A549 (cell line): Measurements from ENCODE around the gene POU3F3. TPM values are rescaled to one million over a fixed set of nuclear protein-coding genes. Genes with fewer than 3 reads are reported as not detected.

Source experiments
- ATAC-seq, 2 experiments: fragments of 200-7000 bp in 1 of 2; fragments of >200 bp in 1 of 2; cut with Nextera tagmentation in 1 of 2; cut with Tn5 transposase in 1 of 2; 3 replicates each; pipeline versions ENCODE4 v1.8.0 to v1.9.1; 2018 to 2020; ENCODE audit warnings: mild to moderate bottlenecking in 1 of 2, moderate library complexity in 1 of 2
- CTCF ChIA-PET: fragments of 300-600 bp; sonication (Branson Sonifier 250); formaldehyde crosslinking; extraction: SDS; loops from one replicate; lab custom pipeline; 2021; ENCODE audit warnings: antibody characterized with exemption, inconsistent platforms; lab: Yijun Ruan, JAX
- POLR2A ChIA-PET: fragments of 350-600 bp; formaldehyde crosslinking; extraction: SDS; loops from one replicate; lab custom pipeline; 2021; ENCODE audit warnings: antibody characterized with exemption, inconsistent platforms; lab: Yijun Ruan, JAX
- DNase-seq, 2 experiments: peaks; one replicate each; pipeline versions ENCODE4 v3.0.0 to v3.0.0-alpha.2; 2011 to 2016; ENCODE audit warnings: low read depth in 1 of 2, low spot score in 1 of 2
- FAIRE-seq: peaks from 2 replicates; lab custom pipeline; 2011; peaks lifted over from hg19 to GRCh38; lab: Jason Lieb, UNC
- H3K27ac ChIP-seq, 2 experiments: fragments of >200 bp; sonication (Bioruptor Twin); formaldehyde crosslinking; 3 replicates each; pipeline ENCODE4 v1.5.1; 2016 to 2017
- H3K4me1 ChIP-seq: fragments of >200 bp; sonication (Bioruptor Twin); formaldehyde crosslinking; 3 replicates; pipeline ENCODE4 v1.6.1; 2016
- H3K4me2 ChIP-seq: fragments of >200 bp; sonication (Bioruptor Twin); formaldehyde crosslinking; 3 replicates; pipeline ENCODE4 v1.6.1; 2016
- H3K4me3 ChIP-seq: fragments of >200 bp; sonication (Bioruptor Twin); formaldehyde crosslinking; 3 replicates; pipeline ENCODE4 v1.5.1; 2016
- H3K9me3 ChIP-seq: fragments of >200 bp; sonication (Bioruptor Twin); formaldehyde crosslinking; 3 replicates; pipeline ENCODE4 v1.6.1; 2016
- BCL3 ChIP-seq: fragments of >200 bp; sonication (Bioruptor Twin); formaldehyde crosslinking; IDR thresholded peaks from 3 replicates; pipeline ENCODE4 v1.6.1; 2016
- CBX8 ChIP-seq: fragments of 200-600 bp; sonication (generic); IDR thresholded peaks from 2 replicates; pipeline ENCODE4 v1.6.1; 2016
- CHD4 ChIP-seq: fragments of 200-600 bp; sonication (generic); IDR thresholded peaks from 2 replicates; pipeline ENCODE4 v1.6.1; 2016; ENCODE audit warnings: antibody characterized with exemption, mild to moderate bottlenecking, borderline replicate concordance
- CTCF ChIP-seq: fragments of >200 bp; sonication (Bioruptor Twin); formaldehyde crosslinking; IDR thresholded peaks from 3 replicates; pipeline ENCODE4 v1.5.1; 2016
- EHMT2 ChIP-seq: fragments of 200-600 bp; sonication (generic); IDR thresholded peaks from 2 replicates; pipeline ENCODE4 v1.6.1; 2016; ENCODE audit warnings: antibody characterized with exemption, low read depth, mild to moderate bottlenecking, moderate library complexity
- ELK1 ChIP-seq: fragments of 150-350 bp; IDR thresholded peaks from 2 replicates; pipeline ENCODE4 v1.6.1; 2014; ENCODE audit warnings: low read depth, mild to moderate bottlenecking, low read length
- FOSB ChIP-seq: fragments of 250-450 bp; sonication (Bioruptor Pico); IDR thresholded peaks from 2 replicates; pipeline ENCODE4 v1.5.0; 2020; ENCODE audit warnings: mild to moderate bottlenecking, moderate library complexity
- FOSL2 ChIP-seq, 2 experiments: fragments of 450-650 bp in 1 of 2; fragments of >200 bp in 1 of 2; sonication (Bioruptor Twin) in 1 of 2; formaldehyde crosslinking; IDR thresholded peaks; 2 replicates each; pipeline versions ENCODE4 v1.5.0 to v1.6.1; 2016 to 2020; ENCODE audit warnings: mild to moderate bottlenecking in 1 of 2, moderate library complexity in 1 of 2
- HEYL ChIP-seq: fragments of 250-450 bp; sonication (Bioruptor Pico); IDR thresholded peaks from 2 replicates; pipeline ENCODE4 v1.8.0; 2021; ENCODE audit warnings: mild to moderate bottlenecking, moderate library complexity
- HMGXB4 ChIP-seq: fragments of 250-450 bp; sonication (Bioruptor Pico); IDR thresholded peaks from 2 replicates; pipeline ENCODE4 v1.5.0; 2021; ENCODE audit warnings: mild to moderate bottlenecking, moderate library complexity, borderline replicate concordance
- HOXA7 ChIP-seq: fragments of 250-450 bp; sonication (Bioruptor Pico); IDR thresholded peaks from 2 replicates; pipeline ENCODE4 v1.5.0; 2020; ENCODE audit warnings: mild to moderate bottlenecking, moderate library complexity
- HOXB13 ChIP-seq: fragments of 250-450 bp; sonication (Bioruptor Pico); IDR thresholded peaks from 2 replicates; pipeline ENCODE4 v1.5.0; 2020; ENCODE audit warnings: low read depth, mild to moderate bottlenecking, moderate library complexity
- JUNB ChIP-seq: fragments of >200 bp; sonication (Bioruptor Twin); formaldehyde crosslinking; IDR thresholded peaks from 2 replicates; pipeline ENCODE4 v1.6.1; 2016
- NFE2L2 ChIP-seq: fragments of 150-350 bp; conservative IDR thresholded peaks from 2 replicates; pipeline ENCODE4 v1.6.1; 2014; ENCODE audit warnings: low read length
- NPAS2 ChIP-seq: fragments of 250-450 bp; sonication (Bioruptor Pico); IDR thresholded peaks from 2 replicates; pipeline ENCODE4 v1.8.0; 2022; ENCODE audit warnings: mild to moderate bottlenecking, moderate library complexity, borderline replicate concordance
- NR3C1 ChIP-seq: fragments of >200 bp; sonication (Bioruptor Twin); formaldehyde crosslinking; IDR thresholded peaks from 3 replicates; pipeline ENCODE4 v1.6.1; 2017
- PHF8 ChIP-seq: fragments of 200-600 bp; sonication (generic); IDR thresholded peaks from 2 replicates; pipeline ENCODE4 v1.6.1; 2016; ENCODE audit warnings: low read depth, mild to moderate bottlenecking, antibody characterized with exemption, moderate library complexity, borderline replicate concordance
- POLR2A ChIP-seq: IDR thresholded peaks from 2 replicates; pipeline ENCODE4 v1.6.1; 2012; ENCODE audit warnings: mild to moderate bottlenecking, low read length
- RAD21 ChIP-seq, 2 experiments: fragments of >200 bp in 1 of 2; sonication (Bioruptor Twin) in 1 of 2; formaldehyde crosslinking in 1 of 2; IDR thresholded peaks in 1 of 2; conservative IDR thresholded peaks in 1 of 2; 2 replicates in 1 of 2; 3 replicates in 1 of 2; pipeline ENCODE4 v1.6.1; 2012 to 2018; ENCODE audit warnings: inconsistent platforms in 1 of 2
- REST ChIP-seq: fragments of 200-600 bp; sonication (generic); IDR thresholded peaks from 2 replicates; pipeline ENCODE4 v1.6.1; 2016; ENCODE audit warnings: antibody characterized with exemption, mild to moderate bottlenecking, moderate library complexity
- SMC3 ChIP-seq: fragments of >200 bp; sonication (Bioruptor Twin); formaldehyde crosslinking; IDR thresholded peaks from 3 replicates; pipeline ENCODE4 v1.6.1; 2018; ENCODE audit warnings: inconsistent platforms
- TP53 ChIP-seq: fragments of 250-450 bp; sonication (Bioruptor Pico); IDR thresholded peaks from 2 replicates; pipeline ENCODE4 v1.5.0; 2021; ENCODE audit warnings: mild to moderate bottlenecking, moderate library complexity
- ZC3H11A ChIP-seq: fragments of 450-650 bp; IDR thresholded peaks from 2 replicates; pipeline ENCODE4 v1.6.1; 2014; ENCODE audit warnings: antibody characterized with exemption, mild to moderate bottlenecking
- WGBS: methylation state at CpG from one replicate; pipeline ENCODE4 v1.1.6; 2017; ENCODE audit errors: missing lambda C conversion rate; 5-methylcytosine and 5-hydroxymethylcytosine counted together
- polyA plus RNA-seq, 4 experiments: library from polyadenylated mRNA; depleted of rRNA in 3 of 4; stranded (reverse); fragments of >200 nt; fragmentation: RNase III in 1 of 4; extraction: RNeasy Plus Mini Kit Qiagen cat#74134 plus additional on column Dnase treatment in 1 of 4; gene quantifications; 2 replicates in 3 of 4; 3 replicates in 1 of 4; pipeline ENCODE4 v1.2.3, GENCODE V29; 2011 to 2017

The POU3F3 gene
- polyA plus RNA-seq, 2 of the 4 experiments (the other 2 are of a cell fraction), result 0.03 TPM; not detected in 1

- H3K4me3 ChIP-seq, result no peak overlapping the region
- H3K9me3 ChIP-seq, result no peaks in the 10 kb centered on the region
- H3K4me2 ChIP-seq, result no peak overlapping the region
- peak in 1 of 2 experiments; percentile 66 for DNase-seq
- no peak for TF ChIP-seq BCL3
- peak; percentile 76 for TF ChIP-seq SMC3
- TF ChIP-seq CTCF, result peak; percentile 82
- TF ChIP-seq RAD21 (conservative IDR thresholded peaks at IDR 0.05 in 1 of 2, IDR thresholded peaks at IDR 0.05 in 1 of 2), result peak; percentile 65 to 70
- TF ChIP-seq, all 56 proteins: peak for 3
- ChIA-PET CTCF (interaction anchor here (0.6 to 3.7 kb wide), 29 partner anchors 9 to 1699 kb away, joined by 3 to 20 read pairs (median 4); no protein-coding TSS in a partner anchor), POLR2A (no interaction called here)
- ATAC-seq (peak; percentile 41 to 59; a peak in 3 of 6 replicates), FAIRE-seq (no peak)
- WGBS, result 18% methylated on average over 7 of the region's 7 CpGs
- peaks cover 6% of the 10 kb centered on the region; the same call in 1 of the 3 replicates for H3K4me1 ChIP-seq
- H3K27ac ChIP-seq, result no peak overlapping the region
These were observed 4.2 kb upstream of the POU3F3 start for GRCh38 chr2:104849618-104850141.

- FAIRE-seq, result no peak
- Histone ChIP-seq H3K9me3 (no peaks in the 10 kb centered on the region), H3K27ac (no peak overlapping the region), H3K4me1 (peaks cover 9% of the 10 kb centered on the region; the same call in 1 of the 3 replicates), H3K4me2 (no peak overlapping the region), H3K4me3 (no peak overlapping the region)
- no peak for DNase-seq
- no peak for ATAC-seq
- ChIA-PET CTCF (interaction anchor here (0.6 to 3.7 kb wide), 22 partner anchors 8 to 1692 kb away, joined by 3 to 20 read pairs (median 4); no protein-coding TSS in a partner anchor), POLR2A (no interaction called here)
- TF ChIP-seq NFE2L2, result no peak
- TF ChIP-seq FOSL2 (IDR thresholded peaks at IDR 0.05), result no peak
- TF ChIP-seq FOSL2 (CRISPR knock-in tag; IDR thresholded peaks at IDR 0.05), result no peak
- no peak for TF ChIP-seq REST
- no peak for TF ChIP-seq EHMT2
- no peak for TF ChIP-seq HOXB13
- no peak for TF ChIP-seq TP53 (CRISPR knock-in tag)
- no peak for TF ChIP-seq POLR2A
- TF ChIP-seq HMGXB4 (CRISPR knock-in tag), result no peak
- no peak for TF ChIP-seq HOXA7 (CRISPR knock-in tag)
- no peak for TF ChIP-seq ELK1
- no peak for TF ChIP-seq CHD4
- no peak for TF ChIP-seq CBX8
- TF ChIP-seq FOSB (CRISPR knock-in tag), result no peak
- TF ChIP-seq JUNB, result no peak
- no peak for TF ChIP-seq PHF8
- no peak for TF ChIP-seq HEYL (CRISPR knock-in tag)
- no peak for TF ChIP-seq NR3C1
- TF ChIP-seq ZC3H11A, result no peak
- TF ChIP-seq NPAS2 (CRISPR knock-in tag), result no peak
- WGBS, result 32% methylated on average over 9 of the region's 9 CpGs
These were observed 3.3 kb upstream of the POU3F3 start for GRCh38 chr2:104850361-104851290.
